Measurements from ENCODE around the gene PRSS1. TPM values are rescaled to one million over a fixed set of nuclear protein-coding genes. Genes with fewer than 3 reads are reported as not detected.
A peak's percentile ranks its signal among the peaks of the same experiment; 100 is the strongest.
"Not testable (repeated sequence)": the region's sequence is repeated elsewhere in the genome, so short reads cannot be mapped to it uniquely, and the experiment has no call there.

Gene PRSS1
- polyA plus RNA-seq (ENCODE audit: low read depth in 6 of 6), result under 1 TPM in 2 of 6 donors, not detected in 4; 0.41 to 0.55 TPM

DNA sequence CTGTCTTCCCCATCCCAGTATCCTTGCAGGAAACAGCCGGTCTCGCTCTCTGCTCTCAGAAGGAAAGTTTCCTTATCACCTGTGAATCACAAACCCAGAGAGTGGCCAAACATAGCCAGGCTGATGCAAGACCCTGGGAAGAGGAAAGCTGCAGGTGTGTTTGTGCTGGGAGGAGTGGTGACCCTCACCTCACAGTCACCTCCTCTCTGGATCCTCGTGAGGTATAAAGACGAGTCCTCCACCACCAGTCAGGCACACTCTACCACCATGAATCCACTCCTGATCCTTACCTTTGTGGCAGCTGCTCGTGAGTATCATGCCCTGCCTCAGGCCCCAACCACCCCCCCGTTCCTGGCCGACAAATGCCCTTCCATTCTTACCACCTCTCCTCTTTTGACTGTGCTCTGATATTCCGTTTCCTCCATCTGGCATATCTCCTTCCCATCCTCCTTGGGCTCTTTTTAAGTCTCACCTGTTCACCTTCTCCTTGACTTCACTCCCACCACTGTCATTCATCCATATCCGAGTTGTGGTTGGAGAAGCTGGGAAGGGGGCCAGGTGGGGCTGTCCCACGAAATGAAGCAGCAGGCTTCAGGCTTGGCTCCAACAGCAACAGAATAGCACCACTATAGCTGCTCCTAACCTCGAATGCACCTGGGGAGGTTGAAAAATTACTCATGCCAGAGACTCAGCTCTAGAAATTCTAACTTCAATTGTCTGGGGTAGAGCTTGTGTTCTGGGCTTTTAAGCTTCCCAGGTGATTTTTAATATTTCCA lies at the start of gene PRSS1:
TSS of gene PRSS1 (plus strand) at position 255 of the 776 bp plus-strand sequence. CDS start at position 268, 13 bp downstream.
- DNase-seq, result no peak
- Mint-ChIP-seq H3K27ac (peak within 1 kb of the TSS in 2 of 6 donors; percentile 51 to 87), H3K4me1 (peaks cover 0 to 10% (median 0%) of the 10 kb centered on the region in 3 donors), H3K27me3 (peaks cover 0 to 5% (median 0%) of the 10 kb centered on the region in 3 donors), H3K4me3 (no peak within 1 kb of the TSS), H3K9me3 (no peaks in the 10 kb centered on the region), H3K36me3 (no peaks in the 10 kb centered on the region)
- no peak for ATAC-seq (ENCODE audit: low read depth in 2 of 2)

DNA sequence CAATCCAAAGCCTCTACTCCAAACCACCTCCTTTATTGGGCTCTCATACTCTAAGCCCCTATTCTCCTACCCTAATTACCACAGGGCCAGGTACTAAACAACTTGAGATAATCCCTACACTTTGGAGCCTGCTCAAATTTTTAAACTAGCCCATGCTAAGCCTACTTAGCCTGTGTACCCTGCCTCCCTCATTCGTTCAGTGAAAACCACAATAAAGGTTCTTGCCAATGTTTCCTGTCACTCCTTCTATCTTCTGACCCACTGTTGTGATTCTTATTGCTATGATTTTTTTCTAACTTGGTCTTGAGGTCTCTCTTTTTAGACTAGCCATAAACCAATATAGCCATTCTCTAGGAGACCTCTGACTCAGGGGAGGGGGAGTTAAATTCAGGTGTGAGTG lies 48.3 kb upstream of the PRSS1 start:
- not testable (repeated sequence) for DNase-seq; ATAC-seq (ENCODE audit: low read depth in 2 of 2); H3K4me3 Mint-ChIP-seq; H3K36me3 Mint-ChIP-seq; H3K4me1 Mint-ChIP-seq; H3K27me3 Mint-ChIP-seq; H3K9me3 Mint-ChIP-seq
- peak overlapping the region in 1 of 6 donors; percentile 25 for H3K27ac Mint-ChIP-seq

DNA sequence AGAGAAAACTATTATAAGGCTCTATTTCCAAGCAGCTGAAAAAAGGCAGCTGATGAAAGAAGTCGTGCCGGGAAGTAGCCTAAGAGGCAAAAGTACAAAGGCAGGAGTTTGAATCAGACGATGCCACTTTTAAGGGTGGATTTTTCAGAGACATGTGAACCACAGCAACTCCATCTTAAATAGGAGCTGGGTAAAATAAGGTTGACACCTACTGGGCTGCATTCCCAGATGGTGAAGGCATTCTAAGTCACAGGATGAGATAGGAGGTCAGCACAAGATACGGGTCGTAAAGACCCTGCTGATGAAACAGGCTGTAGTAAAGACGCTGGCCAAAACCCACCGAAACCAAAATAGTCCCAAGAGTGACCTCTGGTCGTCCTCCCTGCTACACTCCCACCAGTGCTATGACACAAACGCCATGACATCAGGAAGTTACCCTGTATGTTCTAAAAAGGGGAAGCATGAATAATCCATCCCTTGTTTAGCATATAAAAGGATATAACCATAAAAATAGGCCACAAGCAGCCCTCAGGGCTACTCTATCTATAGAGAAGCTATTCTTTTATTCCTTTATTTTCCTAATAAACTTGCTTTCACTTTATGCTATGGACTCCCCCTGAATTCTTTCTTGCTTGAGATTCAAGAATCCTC lies 45.5 kb upstream of the PRSS1 start:
- Mint-ChIP-seq H3K27me3 (peaks cover 0 to 7% (median 3%) of the 10 kb centered on the region in 3 donors), H3K27ac (no peak overlapping the region), H3K4me3 (no peak overlapping the region), H3K9me3 (no peaks in the 10 kb centered on the region), H3K36me3 (no peaks in the 10 kb centered on the region), H3K4me1 (peaks cover 0 to 2% (median 0%) of the 10 kb centered on the region in 3 donors)
- peak in 1 of 2 donors; percentile 40 for ATAC-seq (ENCODE audit: low read depth in 2 of 2)
- DNase-seq, result no peak

DNA sequence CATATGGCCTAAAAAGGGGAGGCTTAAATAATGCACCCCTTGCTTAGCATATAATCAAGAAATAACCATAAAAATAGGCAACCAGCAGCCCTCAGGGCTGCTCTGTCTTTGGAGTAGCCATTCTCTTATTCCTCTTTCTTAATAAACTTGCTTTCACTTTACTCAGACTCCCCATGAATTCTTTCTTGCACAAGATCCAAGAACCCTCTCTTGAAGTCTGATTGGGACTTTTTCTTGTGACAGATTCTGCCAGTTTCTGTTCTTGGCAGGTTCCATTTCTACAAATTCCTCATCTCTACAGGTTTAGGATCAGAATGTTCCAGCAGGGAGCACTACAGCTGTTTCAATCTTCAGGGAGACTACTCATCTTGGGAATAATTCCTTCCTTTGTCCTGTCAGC lies 40.5 kb upstream of the PRSS1 start:
- not testable (repeated sequence) for H3K9me3 Mint-ChIP-seq; ATAC-seq (ENCODE audit: low read depth in 2 of 2); H3K36me3 Mint-ChIP-seq; DNase-seq; H3K4me3 Mint-ChIP-seq
- H3K27me3 Mint-ChIP-seq, result peaks cover 0 to 11% (median 3%) of the 10 kb centered on the region in 3 donors
- peaks cover 15% of the 10 kb centered on the region in 3 donors for H3K4me1 Mint-ChIP-seq
- peak overlapping the region in 1 of 6 donors; percentile 54 for H3K27ac Mint-ChIP-seq

DNA sequence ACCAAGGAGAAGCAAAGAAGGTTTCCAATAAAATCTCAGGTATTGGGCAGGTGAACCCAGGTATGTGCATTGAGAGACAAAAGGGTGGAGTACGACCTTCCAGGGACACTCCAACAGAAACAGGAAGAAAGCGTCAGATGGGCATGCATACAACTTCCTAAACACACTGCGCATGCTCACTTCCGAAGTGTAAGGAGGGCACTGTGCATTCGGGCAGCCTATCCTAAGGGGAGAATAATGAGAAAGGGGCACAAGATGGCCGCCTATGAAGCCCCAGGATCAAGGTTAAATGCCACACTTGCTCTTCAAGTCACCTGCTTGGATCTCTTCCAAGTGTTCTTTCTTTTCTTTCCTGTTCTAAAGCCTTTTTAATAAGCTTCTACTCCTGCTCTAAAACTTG lies 39.4 kb upstream of the PRSS1 start:
- ATAC-seq (ENCODE audit: low read depth in 2 of 2) (no peak), DNase-seq (no peak)
- peaks cover 0 to 11% (median 3%) of the 10 kb centered on the region in 3 donors for H3K27me3 Mint-ChIP-seq
- H3K36me3 Mint-ChIP-seq, result no peaks in the 10 kb centered on the region
- H3K4me3 Mint-ChIP-seq, result no peak overlapping the region
- peak overlapping the region in 1 of 6 donors; percentile 24 for H3K27ac Mint-ChIP-seq
- H3K9me3 Mint-ChIP-seq, result no peaks in the 10 kb centered on the region
- peaks cover 24 to 27% (median 25%) of the 10 kb centered on the region in 3 donors for H3K4me1 Mint-ChIP-seq

DNA sequence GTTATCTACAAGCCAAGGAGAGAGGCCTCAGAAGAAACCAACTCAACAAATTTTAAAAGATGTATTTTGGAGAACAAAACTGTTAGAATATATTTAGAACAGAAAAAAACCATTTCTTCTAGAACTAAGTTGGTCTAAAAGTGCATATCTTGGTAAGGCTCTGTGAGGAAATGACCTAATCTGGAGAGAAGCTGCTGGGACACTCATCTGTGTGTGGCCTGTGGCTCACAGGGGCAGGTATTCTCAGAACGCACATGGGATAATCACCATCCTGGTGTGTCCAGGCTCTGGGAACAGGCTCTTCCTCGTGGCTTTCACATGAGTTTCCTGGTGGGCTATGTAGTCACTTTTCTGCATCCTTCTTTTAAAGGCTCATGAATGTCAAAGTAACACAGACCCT lies 38.1 kb upstream of the PRSS1 start:
- DNase-seq, result no peak
- H3K27ac Mint-ChIP-seq, result peak overlapping the region in 1 of 6 donors; percentile 52
- no peaks in the 10 kb centered on the region for H3K9me3 Mint-ChIP-seq
- peaks cover 25 to 30% (median 26%) of the 10 kb centered on the region in 3 donors for H3K4me1 Mint-ChIP-seq
- H3K27me3 Mint-ChIP-seq, result peaks cover 0 to 11% (median 3%) of the 10 kb centered on the region in 3 donors
- no peaks in the 10 kb centered on the region for H3K36me3 Mint-ChIP-seq
- ATAC-seq (ENCODE audit: low read depth in 2 of 2), result no peak
- H3K4me3 Mint-ChIP-seq, result no peak overlapping the region

DNA sequence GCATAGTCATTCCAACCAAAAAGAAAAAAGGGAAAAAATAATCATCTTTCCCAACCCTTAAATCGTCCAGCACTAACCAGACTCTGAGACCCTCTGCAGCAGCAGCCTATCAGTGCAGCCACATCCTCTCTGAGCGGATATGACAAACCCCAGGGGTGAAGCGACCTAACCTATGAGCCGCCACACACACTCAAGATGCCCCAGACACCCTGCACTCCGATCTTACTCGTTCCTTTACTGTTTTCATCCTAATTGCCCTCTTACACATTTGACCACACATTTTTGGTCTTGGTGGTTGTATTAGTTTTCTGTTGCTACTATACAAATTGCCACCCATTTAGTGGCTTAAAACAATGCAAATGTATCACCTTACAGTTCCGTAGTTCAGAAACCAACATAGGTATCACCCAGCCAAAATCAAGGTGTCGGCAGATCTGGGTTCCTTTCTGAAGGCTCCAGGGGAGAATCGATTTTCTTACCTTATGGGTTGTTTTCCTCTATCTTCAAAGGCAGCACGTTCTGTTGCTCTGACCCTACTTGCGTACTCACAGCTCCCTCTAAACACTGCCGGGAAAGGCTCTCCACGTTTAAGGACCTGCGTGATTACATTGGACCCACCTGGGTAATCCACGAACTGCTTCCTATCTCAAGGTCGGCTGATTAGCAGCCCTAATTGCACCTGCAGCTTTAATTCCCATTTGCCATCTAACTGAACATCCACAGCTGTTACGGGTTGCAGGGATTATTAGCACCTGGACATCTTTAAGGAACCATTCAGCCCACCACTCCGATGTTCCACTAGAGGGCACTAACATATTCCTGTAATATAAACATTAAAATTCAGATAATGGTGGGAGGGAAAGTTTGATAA lies 37.3 kb upstream of the PRSS1 start:
- Mint-ChIP-seq H3K4me3 (peak overlapping the region in 3 of 8 donors; percentile 9 to 67 (median 18)), H3K27me3 (peaks cover 0 to 11% (median 1%) of the 10 kb centered on the region in 3 donors), H3K36me3 (no peaks in the 10 kb centered on the region), H3K4me1 (peaks cover 30 to 36% (median 34%) of the 10 kb centered on the region in 3 donors), H3K27ac (peak overlapping the region in 3 of 6 donors; percentile 28 to 71 (median 53)), H3K9me3 (no peaks in the 10 kb centered on the region)
- DNase-seq (peak; percentile 34), ATAC-seq (ENCODE audit: low read depth in 2 of 2) (peak in 1 of 2 donors; percentile 46)

DNA sequence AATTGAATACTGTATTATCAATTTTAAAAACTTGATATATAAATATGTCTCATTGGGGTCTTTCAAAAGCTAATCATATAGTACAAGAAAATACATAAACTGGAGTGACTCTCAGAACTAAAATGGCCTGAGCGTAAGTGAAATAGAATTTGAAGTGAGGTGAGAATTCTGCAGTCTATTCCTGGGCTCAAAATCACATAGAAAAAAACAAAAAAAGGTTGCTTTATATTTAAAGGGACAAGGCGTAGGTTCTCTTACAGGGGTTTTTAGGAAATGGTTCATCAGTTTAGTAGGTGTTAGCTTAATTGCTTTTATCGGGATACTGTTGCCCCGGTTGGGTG lies 36.7 kb upstream of the PRSS1 start:
- DNase-seq, result no peak
- H3K27me3 Mint-ChIP-seq, result peaks cover 0 to 11% (median 0%) of the 10 kb centered on the region in 3 donors
- no peak for ATAC-seq (ENCODE audit: low read depth in 2 of 2)
- H3K4me3 Mint-ChIP-seq, result no peak overlapping the region
- peak overlapping the region in 1 of 6 donors; percentile 71 for H3K27ac Mint-ChIP-seq
- H3K4me1 Mint-ChIP-seq, result peaks cover 33 to 41% (median 39%) of the 10 kb centered on the region in 3 donors
- no peaks in the 10 kb centered on the region for H3K9me3 Mint-ChIP-seq
- H3K36me3 Mint-ChIP-seq, result no peaks in the 10 kb centered on the region

DNA sequence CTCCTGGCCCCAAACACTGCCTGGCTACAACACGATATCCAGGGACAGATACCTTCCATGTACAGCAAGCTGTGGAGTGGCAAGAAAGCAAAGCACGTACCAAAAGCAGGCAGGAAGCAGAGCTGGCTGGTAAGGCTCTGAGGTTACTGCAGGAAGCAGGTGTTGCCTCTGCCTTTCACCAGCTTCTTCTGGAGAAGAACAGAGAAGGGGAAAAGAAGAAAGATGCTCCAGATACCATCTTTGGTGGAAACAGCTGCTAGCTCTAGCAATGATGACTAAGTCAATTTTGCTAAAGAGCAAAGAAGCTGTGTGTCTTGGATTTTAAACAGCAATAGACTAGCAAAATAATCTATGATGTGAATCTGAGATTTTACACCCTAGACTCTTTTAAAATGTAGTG lies 34.9 kb upstream of the PRSS1 start:
- Mint-ChIP-seq H3K27me3 (peaks cover 0 to 10% (median 5%) of the 10 kb centered on the region in 3 donors), H3K4me3 (peak overlapping the region in 5 of 8 donors; percentile 14 to 82 (median 37)), H3K4me1 (peaks cover 38 to 48% (median 46%) of the 10 kb centered on the region in 3 donors), H3K9me3 (no peaks in the 10 kb centered on the region), H3K27ac (peak overlapping the region in 4 of 6 donors; percentile 4 to 73 (median 30)), H3K36me3 (no peaks in the 10 kb centered on the region)
- peak; percentile 33 for DNase-seq
- ATAC-seq (ENCODE audit: low read depth in 2 of 2), result peak; percentile 89 to 92

DNA sequence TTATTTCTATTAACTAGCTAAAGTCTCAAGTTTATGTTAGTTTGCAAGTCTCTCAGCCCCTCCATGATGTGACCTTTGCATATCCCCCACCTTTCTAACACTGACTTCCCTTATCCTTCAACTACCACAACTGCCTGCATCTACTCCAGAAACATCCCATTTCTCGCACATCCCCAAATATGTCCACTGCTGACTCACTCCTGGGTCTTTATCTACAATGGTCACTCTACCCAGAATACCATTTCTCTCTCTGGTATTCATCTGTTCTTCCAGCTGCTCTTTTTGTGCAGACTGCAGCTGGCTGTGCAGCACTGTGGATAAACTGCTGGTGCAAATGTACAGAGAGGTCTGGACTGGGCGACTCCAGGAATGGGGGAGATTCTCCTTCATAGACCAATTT lies 32.7 kb upstream of the PRSS1 start:
- H3K27me3 Mint-ChIP-seq, result peaks cover 22 to 29% (median 24%) of the 10 kb centered on the region in 3 donors
- H3K4me1 Mint-ChIP-seq, result peaks cover 49 to 58% (median 53%) of the 10 kb centered on the region in 3 donors
- H3K27ac Mint-ChIP-seq, result no peak overlapping the region
- H3K36me3 Mint-ChIP-seq, result no peaks in the 10 kb centered on the region
- no peaks in the 10 kb centered on the region for H3K9me3 Mint-ChIP-seq
- ATAC-seq (ENCODE audit: low read depth in 2 of 2) (no peak), DNase-seq (no peak)
- H3K4me3 Mint-ChIP-seq, result no peak overlapping the region

DNA sequence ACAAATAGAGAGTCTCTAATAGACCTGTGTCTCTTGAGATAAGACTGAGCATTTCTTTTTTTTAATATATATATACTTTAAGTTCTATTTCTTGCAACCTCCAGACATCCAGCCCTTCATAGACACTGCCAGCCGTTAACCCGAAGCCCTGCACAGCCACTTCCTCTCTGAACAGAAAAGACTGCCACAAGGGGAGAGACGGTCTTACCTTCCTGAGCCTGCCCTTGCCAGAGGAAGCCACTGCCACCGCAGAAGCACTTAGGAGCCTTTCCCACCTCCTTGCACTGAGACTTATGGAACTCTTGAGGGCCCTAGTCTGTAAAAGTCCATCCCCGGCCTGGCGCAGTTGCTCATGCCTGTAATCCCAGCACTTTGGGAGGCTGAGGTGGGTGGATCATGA lies 31.8 kb upstream of the PRSS1 start:
- Mint-ChIP-seq H3K4me1 (peaks cover 50 to 61% (median 54%) of the 10 kb centered on the region in 3 donors), H3K27me3 (peaks cover 30 to 33% (median 32%) of the 10 kb centered on the region in 3 donors), H3K36me3 (peaks cover 0 to 3% of the 10 kb centered on the region in 2 donors), H3K27ac (no peak overlapping the region), H3K4me3 (peak overlapping the region in 1 of 8 donors; percentile 6), H3K9me3 (no peaks in the 10 kb centered on the region)
- DNase-seq (no peak), ATAC-seq (ENCODE audit: low read depth in 2 of 2) (peak in 1 of 2 donors; percentile 41)

DNA sequence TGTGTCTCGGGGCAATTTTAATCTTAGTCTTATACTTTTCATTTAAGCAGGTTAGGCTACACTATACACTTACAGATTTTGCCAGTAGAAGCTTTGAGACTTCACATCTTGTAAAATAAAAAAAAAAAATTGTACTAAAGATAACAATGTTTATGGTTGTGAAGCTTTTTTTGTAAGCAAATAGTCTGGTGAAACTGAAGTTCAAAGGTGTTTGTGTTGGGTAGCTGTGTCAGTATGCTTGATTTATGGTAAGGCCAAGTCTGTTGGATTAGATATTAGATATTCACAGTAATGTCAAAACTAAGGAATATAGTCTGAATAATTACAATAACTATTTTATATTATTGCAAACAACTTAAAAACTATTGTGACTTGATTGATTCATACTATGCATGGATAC lies 31.0 kb upstream of the PRSS1 start:
- H3K4me3 Mint-ChIP-seq, result no peak overlapping the region
- H3K4me1 Mint-ChIP-seq, result peaks cover 42 to 55% (median 48%) of the 10 kb centered on the region in 3 donors
- DNase-seq (no peak), ATAC-seq (ENCODE audit: low read depth in 2 of 2) (no peak)
- H3K27ac Mint-ChIP-seq, result no peak overlapping the region
- peaks cover 37 to 39% (median 39%) of the 10 kb centered on the region in 3 donors for H3K27me3 Mint-ChIP-seq
- peaks cover 5% of the 10 kb centered on the region in 2 donors for H3K36me3 Mint-ChIP-seq
- H3K9me3 Mint-ChIP-seq, result no peaks in the 10 kb centered on the region

All from naive B cell (primary cell).